Gastrocnemius medialis (tissue), 4 donors: ENCODE measurements around the gene ADAM12. TPM values are rescaled to one million over a fixed set of nuclear protein-coding genes. Genes with fewer than 3 reads are reported as not detected.

Source experiments
- ATAC-seq, 2 donors: fragments of 150-250 bp; one replicate each; pipeline ENCODE4 v1.9.1; 2016
- DNase-seq, 2 donors: peaks; one replicate each; pipeline ENCODE4 v3.0.0-alpha.2; 2019
- H3K27ac ChIP-seq, 4 donors: fragments of 200-600 bp; sonication (generic); 1 replicate in 1 of 4; 2 replicates in 3 of 4; pipeline ENCODE4 v1.5.1; 2016 to 2018; ENCODE audit warnings: mild to moderate bottlenecking in 2 of 4, moderate library complexity in 1 of 4
- H3K27me3 ChIP-seq, 3 donors: fragments of 200-600 bp; sonication (generic) in 2 of 3; 1 replicate in 1 of 3; 2 replicates in 2 of 3; pipeline versions ENCODE4 v1.5.1 to v1.6.0; 2016 to 2019; ENCODE audit warnings: mild to moderate bottlenecking in 1 of 3, moderate library complexity in 1 of 3
- H3K36me3 ChIP-seq, 2 donors: fragments of 200-600 bp; sonication (generic) in 1 of 2; one replicate each; pipeline ENCODE4 v1.5.1; 2017 to 2018
- H3K4me1 ChIP-seq, 2 donors: fragments of 200-600 bp; sonication (generic) in 1 of 2; one replicate each; pipeline ENCODE4 v1.5.1; 2016 to 2017; ENCODE audit warnings: mild to moderate bottlenecking in 2 of 2
- H3K4me3 ChIP-seq, 4 donors: fragments of 200-600 bp; sonication (generic) in 3 of 4; 1 replicate in 1 of 4; 2 replicates in 3 of 4; pipeline ENCODE4 v1.5.1; 2016 to 2019; ENCODE audit warnings: mild to moderate bottlenecking in 2 of 4
- H3K9me3 ChIP-seq, 3 donors: fragments of 200-600 bp; sonication (generic) in 2 of 3; 1 replicate in 1 of 3; 2 replicates in 2 of 3; pipeline ENCODE4 v1.5.1; 2016 to 2019
- POLR2A ChIP-seq, 2 donors: fragments of 450-650 bp; IDR thresholded peaks; one replicate each; pipeline ENCODE4 v1.6.1; 2017; ENCODE audit warnings: antibody characterized with exemption in 2 of 2, mild to moderate bottlenecking in 2 of 2, moderate library complexity in 2 of 2
- in situ Hi-C, 4 donors: fragments of 200-750 bp; cut with MboI; loops; one replicate each; pipeline versions ENCODE4 v1.15.0 to v1.8.0; 2017; ENCODE audit warnings: low sequenced_read_pairs in 4 of 4
- intact Hi-C: fragments of 100-400 bp; cut with DNase I; formaldehyde crosslinking; loops from one replicate; pipeline ENCODE4 v1.15.1; 2023; ENCODE audit warnings: low total_unique reads
- total RNA-seq, 4 donors: library from RNA; depleted of rRNA; stranded (reverse); fragments of >200 nt; gene quantifications; one replicate each; pipeline versions ENCODE4 v1.1.0 to v1.2.3, GENCODE V29; 2016
- TF ChIP-seq, protein P1 (sequence below), 5 experiments: fragments of 450-650 bp in 3 of 5; fragments of 200-600 bp in 2 of 5; sonication (generic) in 2 of 5; IDR thresholded peaks in 4 of 5; conservative IDR thresholded peaks in 1 of 5; 1 replicate in 4 of 5; 2 replicates in 1 of 5; pipeline ENCODE4 v1.5.1; 2016 to 2019; ENCODE audit warnings: antibody characterized with exemption in 5 of 5, mild to moderate bottlenecking in 3 of 5, moderate library complexity in 3 of 5

Gene ADAM12
- total RNA-seq, 4 donors from 2014 or later, result 0.10 TPM; not detected in 3

DNA sequence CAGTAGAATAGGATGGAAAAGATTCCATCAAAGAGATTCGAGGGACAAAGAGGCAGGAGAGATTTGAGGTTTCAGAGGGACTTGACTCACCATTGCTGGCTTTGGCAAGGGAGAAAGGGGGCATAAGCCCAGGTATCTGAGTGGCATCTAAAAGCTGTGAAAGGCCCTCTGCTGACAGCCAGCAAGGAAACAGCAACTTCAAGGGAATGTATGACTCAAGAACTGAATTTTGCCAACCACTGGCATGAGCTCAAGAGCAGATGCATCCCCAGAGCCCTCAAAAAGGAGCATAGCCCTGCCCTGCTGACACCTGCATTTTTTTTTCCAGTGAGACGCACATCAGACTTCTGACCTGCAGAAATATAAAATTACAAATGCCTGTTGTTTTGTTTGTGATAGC is 19.6 kb upstream of the ADAM12 start:
- Histone ChIP-seq H3K9me3 (no peaks in the 10 kb centered on the region), H3K27ac (no peak overlapping the region), H3K4me1 (no peaks in the 10 kb centered on the region), H3K36me3 (no peaks in the 10 kb centered on the region), H3K4me3 (no peak overlapping the region), H3K27me3 (peaks cover 0 to 3% (median 0%) of the 10 kb centered on the region in 3 donors)
- TF ChIP-seq POLR2A (IDR thresholded peaks at IDR 0.05), result no peak
- TF ChIP-seq, protein P1, sequence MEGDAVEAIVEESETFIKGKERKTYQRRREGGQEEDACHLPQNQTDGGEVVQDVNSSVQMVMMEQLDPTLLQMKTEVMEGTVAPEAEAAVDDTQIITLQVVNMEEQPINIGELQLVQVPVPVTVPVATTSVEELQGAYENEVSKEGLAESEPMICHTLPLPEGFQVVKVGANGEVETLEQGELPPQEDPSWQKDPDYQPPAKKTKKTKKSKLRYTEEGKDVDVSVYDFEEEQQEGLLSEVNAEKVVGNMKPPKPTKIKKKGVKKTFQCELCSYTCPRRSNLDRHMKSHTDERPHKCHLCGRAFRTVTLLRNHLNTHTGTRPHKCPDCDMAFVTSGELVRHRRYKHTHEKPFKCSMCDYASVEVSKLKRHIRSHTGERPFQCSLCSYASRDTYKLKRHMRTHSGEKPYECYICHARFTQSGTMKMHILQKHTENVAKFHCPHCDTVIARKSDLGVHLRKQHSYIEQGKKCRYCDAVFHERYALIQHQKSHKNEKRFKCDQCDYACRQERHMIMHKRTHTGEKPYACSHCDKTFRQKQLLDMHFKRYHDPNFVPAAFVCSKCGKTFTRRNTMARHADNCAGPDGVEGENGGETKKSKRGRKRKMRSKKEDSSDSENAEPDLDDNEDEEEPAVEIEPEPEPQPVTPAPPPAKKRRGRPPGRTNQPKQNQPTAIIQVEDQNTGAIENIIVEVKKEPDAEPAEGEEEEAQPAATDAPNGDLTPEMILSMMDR (IDR thresholded peaks at IDR 0.05 in 4 of 5, conservative IDR thresholded peaks at IDR 0.05 in 1 of 5), result no peak
- intact Hi-C loops, result no loop called here
- in situ Hi-C loops, result no loop called here
- no peak for DNase-seq
- ATAC-seq, result no peak

- Histone ChIP-seq H3K27ac (no peak overlapping the region), H3K27me3 (no peaks in the 10 kb centered on the region), H3K9me3 (no peaks in the 10 kb centered on the region), H3K36me3 (no peaks in the 10 kb centered on the region), H3K4me3 (no peak overlapping the region), H3K4me1 (no peaks in the 10 kb centered on the region)
- DNase-seq, result no peak
- no peak for ATAC-seq
- TF ChIP-seq, protein P1 (IDR thresholded peaks at IDR 0.05 in 4 of 5, conservative IDR thresholded peaks at IDR 0.05 in 1 of 5), result no peak
- no peak for TF ChIP-seq POLR2A (IDR thresholded peaks at IDR 0.05)
- in situ Hi-C loops (no loop called here), intact Hi-C loops (no loop called here)
These were observed 17.0 kb upstream of the ADAM12 start for GRCh38 chr10:126405239-126405775.

DNA sequence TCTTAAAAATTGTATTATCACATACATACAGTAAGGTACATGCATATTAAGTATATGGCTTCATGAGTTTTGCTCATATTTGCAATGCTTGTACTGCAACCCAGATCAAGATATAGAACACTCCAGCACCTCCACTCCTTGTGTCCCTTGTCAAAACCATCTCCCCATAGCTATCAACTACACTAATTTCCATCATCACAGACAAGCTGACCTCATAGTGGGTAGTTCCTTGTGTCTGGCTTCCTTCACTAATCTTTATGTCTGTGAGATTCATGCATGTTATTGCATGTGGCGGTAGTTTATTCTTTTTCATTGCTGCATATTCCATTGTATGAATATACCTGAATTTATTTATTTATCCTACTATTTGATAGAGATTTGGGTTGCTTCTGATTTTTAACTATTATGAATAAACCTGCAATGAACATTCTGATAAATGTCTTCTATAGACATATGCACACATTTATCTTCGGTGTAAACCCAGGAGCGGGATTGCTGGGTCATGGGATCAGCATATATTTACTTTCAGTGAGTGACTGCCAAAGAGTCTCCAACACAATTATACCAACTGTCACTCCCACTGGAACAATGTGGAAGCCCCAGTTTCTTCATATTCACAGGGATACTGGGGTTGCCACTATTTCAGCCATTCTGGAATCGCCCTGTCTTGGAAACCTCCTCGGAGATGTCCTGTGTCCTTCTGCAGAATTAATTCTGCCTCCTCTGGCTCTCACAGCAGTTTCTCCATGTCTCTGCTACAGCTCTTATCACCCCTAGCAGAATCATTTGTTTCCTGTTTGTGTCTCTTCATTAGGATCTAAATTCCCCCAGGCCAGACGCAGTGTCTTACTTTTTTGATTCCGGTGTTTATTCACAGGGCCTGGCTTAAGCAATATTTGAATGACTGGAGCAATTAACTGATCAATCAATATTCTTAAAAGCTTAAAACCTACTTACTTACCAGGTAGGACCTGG is 14.7 kb upstream of the ADAM12 start:
- Histone ChIP-seq H3K9me3 (no peaks in the 10 kb centered on the region), H3K4me1 (no peaks in the 10 kb centered on the region), H3K4me3 (no peak overlapping the region), H3K27ac (no peak overlapping the region), H3K27me3 (no peaks in the 10 kb centered on the region), H3K36me3 (no peaks in the 10 kb centered on the region)
- intact Hi-C loops, result no loop called here
- no peak for DNase-seq
- no peak for ATAC-seq
- no peak for TF ChIP-seq POLR2A (IDR thresholded peaks at IDR 0.05)
- TF ChIP-seq, protein P1 (IDR thresholded peaks at IDR 0.05 in 4 of 5, conservative IDR thresholded peaks at IDR 0.05 in 1 of 5), result no peak
- in situ Hi-C loops, result no loop called here

- no peaks in the 10 kb centered on the region for H3K27me3 ChIP-seq
- DNase-seq, result no peak
- ATAC-seq, result no peak
- no peak overlapping the region for H3K27ac ChIP-seq
- H3K36me3 ChIP-seq, result no peaks in the 10 kb centered on the region
- no peaks in the 10 kb centered on the region for H3K4me1 ChIP-seq
- TF ChIP-seq, protein P1 (IDR thresholded peaks at IDR 0.05 in 4 of 5, conservative IDR thresholded peaks at IDR 0.05 in 1 of 5), result no peak
- TF ChIP-seq POLR2A (IDR thresholded peaks at IDR 0.05), result no peak
- in situ Hi-C loops (no loop called here), intact Hi-C loops (no loop called here)
- no peak overlapping the region for H3K4me3 ChIP-seq
- H3K9me3 ChIP-seq, result no peaks in the 10 kb centered on the region
These were observed 12.4 kb upstream of the ADAM12 start for GRCh38 chr10:126400641-126401040.
